ENCODE data around the gene KIF4B.
"Not testable (repeated sequence)": the region's sequence is repeated elsewhere in the genome, so short reads cannot be mapped to it uniquely, and the experiment has no call there.

Gene KIF4B

GRCh38 chr5:155010881-155011280, 2.7 kb upstream of the KIF4B start:
- no peak for DNase-seq

GRCh38 chr5:155015239-155015638, 1.7 kb downstream of the KIF4B start:
- DNase-seq = no peak

DNA sequence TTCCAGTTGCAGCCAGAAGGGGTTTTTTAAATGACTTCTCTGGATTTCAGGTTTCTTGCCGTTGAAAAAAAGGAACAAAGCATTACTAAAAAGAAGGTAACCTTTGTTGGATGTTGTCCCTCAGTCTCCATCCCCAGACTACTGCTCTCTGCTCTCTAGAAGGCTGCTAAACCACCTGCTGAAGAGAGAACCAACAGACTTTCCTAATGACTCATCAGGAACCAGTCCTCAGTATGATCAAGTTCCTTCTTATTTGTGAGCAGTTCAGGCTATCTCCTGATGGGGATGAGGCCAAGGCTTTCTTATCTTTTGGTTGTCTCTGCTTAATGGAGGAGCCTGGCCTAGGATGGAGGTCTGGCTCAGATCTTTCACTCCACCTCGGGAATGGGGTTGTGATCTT, 4.1 kb downstream of the KIF4B start:
- DNase-seq = no peak

DNA sequence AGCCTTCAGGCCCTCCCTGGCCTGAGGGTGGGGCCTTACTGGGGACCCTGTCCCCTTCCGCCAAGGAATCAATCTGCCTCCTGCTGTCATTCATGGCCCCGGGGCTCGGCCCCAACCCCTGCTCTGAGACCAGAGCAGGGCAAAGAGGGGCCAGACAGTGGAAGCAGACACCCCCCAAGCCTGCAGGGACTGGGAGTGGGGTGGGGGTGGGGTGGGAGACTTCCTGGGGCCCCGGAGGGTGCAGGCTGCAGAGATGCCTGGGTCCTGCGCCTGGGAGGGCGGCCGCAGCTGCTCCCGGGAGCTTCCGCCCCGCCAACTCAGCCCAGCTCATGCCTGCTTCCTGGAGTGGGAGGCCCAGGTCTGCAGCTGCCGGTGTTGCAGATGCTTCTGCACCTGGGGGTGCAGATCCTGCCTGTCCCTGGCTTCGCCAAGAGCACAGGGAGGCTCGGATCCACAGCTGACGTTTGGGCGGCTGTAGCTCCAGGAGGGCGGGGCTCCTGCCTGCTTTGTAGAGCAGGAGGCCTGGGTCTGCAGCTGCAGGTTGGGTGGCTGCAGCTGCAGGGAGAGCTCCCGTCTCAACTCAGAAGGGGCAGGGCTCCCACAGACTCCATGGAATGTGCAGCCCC, 6.2 kb downstream of the KIF4B start:
- no peak for DNase-seq

DNA sequence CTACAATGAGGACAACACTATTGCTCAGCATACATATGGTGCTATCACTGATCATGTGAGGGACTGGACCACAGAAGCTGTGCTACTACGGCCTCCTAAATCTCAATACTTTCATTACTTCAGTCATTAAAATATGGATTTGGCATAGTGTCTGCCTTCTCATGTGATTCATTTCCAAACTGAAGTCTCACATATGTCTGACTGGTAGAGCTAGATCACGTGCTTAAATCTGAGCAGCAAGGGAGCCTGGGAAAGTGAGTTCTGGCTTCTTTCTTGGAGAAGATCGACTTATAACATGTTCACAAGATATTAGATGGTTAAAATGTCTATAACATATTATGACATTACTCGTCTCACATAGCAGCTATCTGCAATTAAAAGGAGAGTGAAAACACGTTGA, 8.3 kb downstream of the KIF4B start:
- DNase-seq = no peak

DNA sequence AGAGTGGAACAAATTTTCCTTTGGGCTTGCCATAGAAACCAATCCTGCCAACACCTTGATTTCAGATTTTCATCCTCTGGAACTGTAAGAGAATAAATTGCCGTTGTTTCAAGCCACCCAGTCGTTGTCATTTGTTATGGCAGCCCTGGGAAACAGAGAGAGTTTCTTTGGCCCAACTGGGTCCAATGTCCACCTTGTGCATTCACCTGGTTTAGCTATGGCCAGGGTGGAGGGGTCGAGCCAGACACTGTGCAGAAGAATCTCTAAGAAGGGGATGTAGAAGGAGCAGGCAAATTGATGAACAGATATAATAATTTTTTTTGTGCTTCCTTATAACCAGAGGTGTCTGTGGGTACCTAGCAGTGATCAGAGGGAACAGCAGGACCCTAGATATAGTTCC, 9.8 kb downstream of the KIF4B start:
- DNase-seq = no peak

GRCh38 chr5:155024015-155024414, 10.5 kb downstream of the KIF4B start:
- no peak for DNase-seq

GRCh38 chr5:155025895-155026294, 12.3 kb downstream of the KIF4B start:
- no peak for DNase-seq

GRCh38 chr5:155027993-155028629, 14.6 kb downstream of the KIF4B start:
- DNase-seq = no peak

GRCh38 chr5:155029240-155029639, 15.7 kb downstream of the KIF4B start:
- no peak for DNase-seq

DNA sequence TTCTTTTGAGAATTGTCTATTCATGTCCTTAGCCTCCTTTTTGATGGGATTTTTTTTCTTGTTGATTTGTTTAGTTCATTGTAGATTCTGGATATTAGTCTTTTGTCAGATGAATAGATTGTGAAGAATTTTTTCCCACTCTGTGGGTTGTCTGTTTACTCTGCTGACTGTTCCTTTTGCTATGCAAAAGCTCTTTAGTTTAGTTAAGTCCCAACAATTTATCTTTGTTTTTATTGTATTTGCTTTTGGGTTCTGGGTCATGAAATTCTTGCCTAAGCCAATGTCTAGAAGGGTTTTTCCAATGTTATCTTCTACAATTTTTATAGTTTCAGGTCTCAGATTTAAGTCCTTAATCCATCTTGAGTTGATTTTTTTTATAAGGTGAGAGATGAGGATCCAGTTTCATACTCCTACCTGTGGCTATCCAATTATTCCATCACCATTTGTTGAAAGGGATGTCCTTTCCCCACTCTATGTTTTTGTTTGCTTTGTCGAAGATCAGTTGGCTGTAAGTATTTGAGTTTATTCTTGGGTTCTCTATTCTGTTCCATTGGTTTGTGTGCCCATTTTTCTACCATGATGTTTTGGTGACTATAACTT, 20.7 kb downstream of the KIF4B start:
- DNase-seq = not testable (repeated sequence)

GRCh38 chr5:155035087-155035486, 21.5 kb downstream of the KIF4B start:
- not testable (repeated sequence) for DNase-seq

DNA sequence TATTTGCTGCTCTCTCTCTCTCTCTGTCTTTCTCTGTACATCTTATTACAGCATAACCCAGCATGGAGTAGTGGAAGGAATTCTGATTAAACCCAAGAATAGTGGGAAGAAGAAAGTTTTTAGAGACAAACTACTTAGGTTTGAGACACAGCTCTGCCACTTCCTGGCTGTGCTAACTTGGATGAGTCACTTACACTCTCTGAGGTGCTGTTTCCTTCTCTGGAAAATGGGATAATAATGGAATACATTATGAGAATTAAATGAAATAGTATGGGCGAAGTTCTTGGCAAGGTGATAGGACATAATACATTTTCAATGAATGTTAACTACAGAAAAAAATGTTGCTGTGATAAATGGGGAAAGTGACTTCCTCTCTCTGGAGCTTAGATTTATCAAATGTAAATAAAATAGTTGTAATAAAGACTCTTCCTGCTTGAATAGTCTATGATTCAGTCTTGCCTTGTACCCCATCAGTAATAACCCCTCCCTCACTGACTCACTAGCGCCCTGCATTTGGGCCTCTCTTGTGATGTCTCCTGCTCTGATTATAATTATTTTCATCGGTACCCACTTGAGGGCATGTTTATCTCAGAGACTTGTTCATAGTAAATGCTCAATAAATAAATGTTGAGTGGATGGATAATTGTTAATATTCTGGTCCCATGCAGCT, 27.6 kb downstream of the KIF4B start:
- no peak for DNase-seq

DNA sequence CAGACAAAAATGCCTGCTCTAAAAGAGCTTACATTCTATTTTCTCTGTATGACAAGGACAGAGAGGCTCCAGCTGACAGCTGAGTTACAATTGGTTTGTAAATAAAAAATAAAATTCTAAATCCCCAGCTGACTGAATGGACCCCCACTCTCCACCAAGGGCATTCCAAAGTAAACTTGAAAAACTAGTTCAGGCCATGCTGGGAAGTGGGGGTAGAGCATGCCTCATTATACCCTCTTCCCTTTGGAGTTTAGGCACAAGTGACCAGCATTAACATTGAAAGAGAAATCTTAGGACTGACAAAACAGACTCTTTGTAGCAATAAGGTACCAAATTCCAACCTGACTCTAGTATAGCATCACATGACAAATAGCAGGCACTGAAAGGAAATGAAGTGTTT, 31.0 kb downstream of the KIF4B start:
- no peak for DNase-seq

DNA sequence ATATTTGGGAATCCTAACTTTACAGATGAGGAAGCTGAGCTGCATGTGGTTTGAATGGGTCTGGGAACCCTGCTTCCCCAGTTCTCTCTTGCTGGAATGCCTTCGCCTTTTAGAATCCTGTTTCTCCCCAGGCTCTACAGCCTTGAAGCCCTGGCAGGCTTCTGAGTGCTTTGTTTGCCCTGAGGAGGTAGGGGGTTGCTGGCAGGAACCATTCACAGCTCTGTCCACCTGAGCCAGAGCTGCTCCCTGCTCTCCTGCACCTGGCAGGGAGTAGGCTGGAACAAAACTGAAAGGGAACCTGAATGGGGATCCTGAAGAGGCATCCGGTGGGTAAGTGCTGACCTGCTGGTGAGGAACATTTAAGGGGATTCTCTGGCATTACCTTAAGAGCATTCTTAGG, 33.0 kb downstream of the KIF4B start:
- DNase-seq = no peak

DNA sequence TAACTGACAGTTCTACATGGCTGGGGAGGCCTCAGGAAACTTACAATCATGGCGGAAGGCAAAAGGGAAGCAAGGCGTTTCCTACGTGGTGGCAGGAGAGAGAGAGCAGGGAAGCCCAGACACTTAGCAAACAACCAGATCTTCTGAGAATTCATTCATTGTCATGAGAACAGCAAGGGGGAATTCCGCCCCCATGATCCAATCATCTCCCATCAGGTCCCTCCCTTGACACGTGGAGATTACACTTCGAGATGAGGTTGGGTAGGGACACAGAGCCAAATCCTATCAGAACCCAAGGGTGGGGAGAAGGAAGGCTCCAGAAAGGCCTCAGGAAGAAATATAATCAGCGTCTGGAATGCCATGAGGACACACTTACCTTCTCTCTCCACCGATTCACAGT, 34.3 kb downstream of the KIF4B start:
- DNase-seq = no peak

- DNase-seq = no peak
Observed at GRCh38 chr5:155049569-155050383, 36.2 kb downstream of the KIF4B start.

DNA sequence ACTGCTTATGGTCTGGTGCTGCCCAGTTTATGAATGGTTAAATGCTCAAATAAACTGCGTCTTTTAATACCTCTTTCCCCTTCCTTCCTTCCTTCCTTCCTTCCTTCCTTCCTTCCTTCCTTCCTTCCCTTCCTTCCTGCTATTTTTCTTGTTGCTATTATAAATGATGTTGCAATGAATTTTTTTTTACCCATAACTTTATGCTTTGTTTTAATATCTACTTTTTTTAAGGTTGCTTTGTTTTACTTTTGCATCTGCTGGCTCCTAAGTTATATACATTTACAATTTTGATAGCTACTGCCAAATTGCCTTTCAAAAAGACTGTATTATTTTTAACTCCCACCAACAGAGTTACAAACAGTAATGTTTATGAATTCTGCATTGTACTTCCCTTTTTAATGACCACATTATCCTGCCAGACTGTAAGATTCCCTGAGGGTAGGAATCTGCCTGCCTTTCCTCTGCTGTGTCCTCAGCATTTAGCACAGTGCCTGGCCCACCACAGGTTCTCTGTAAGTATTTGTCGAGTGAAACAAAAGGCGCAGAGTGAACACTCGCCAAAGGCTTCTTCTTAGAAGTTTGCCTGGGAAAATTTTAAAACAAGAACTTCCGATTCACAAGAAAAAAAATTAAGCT, 36.9 kb downstream of the KIF4B start:
- no peak for DNase-seq

- DNase-seq = no peak
Observed at GRCh38 chr5:155052532-155052931, 39.0 kb downstream of the KIF4B start.

GRCh38 chr5:155053501-155053900, 39.9 kb downstream of the KIF4B start:
- DNase-seq = no peak

DNA sequence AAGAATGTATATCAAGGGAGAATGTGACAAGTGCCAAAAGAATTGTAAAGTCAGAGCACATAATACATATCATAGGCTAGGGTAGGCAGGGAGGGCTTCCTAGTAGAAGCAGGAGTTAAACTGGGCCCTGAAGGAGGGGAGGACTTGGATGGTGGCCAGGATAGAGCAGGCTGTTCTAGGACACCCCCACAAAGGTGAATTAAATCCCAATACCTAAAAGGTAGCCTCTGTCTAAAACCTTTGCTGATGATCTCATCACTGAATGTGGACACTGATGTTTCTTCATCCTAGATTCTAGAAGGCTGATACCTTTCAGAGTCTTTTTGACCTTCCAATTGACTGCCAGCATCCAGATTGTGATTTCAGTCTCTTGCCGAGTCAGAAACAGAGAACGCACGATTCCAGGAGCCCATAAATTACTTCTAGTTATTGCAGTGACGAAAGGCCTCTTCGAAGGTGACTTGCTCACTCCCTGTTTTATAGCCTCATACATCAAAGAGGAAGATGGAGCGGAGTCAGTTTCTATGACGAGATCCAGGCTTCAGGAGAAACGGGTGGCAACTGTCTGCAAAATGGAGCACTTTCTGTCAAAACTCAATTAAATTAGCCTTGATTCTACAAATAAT, 43.2 kb downstream of the KIF4B start:
- DNase-seq = no peak

GRCh38 chr5:155057626-155058025, 44.1 kb downstream of the KIF4B start:
- no peak for DNase-seq

Data from cortex of kidney (tissue), 1 donor.